SKM-1 (cell line): Measurements from ENCODE around the gene SLC30A2.
A peak's percentile ranks its signal among the peaks of the same experiment; 100 is the strongest.

ENCODE experiments used
- DNase-seq: peaks from one replicate; lab custom pipeline; 2025; ENCODE audit not compliant: unreplicated experiment; lab: John Stamatoyannopoulos, UW

SLC30A2 gene

DNA sequence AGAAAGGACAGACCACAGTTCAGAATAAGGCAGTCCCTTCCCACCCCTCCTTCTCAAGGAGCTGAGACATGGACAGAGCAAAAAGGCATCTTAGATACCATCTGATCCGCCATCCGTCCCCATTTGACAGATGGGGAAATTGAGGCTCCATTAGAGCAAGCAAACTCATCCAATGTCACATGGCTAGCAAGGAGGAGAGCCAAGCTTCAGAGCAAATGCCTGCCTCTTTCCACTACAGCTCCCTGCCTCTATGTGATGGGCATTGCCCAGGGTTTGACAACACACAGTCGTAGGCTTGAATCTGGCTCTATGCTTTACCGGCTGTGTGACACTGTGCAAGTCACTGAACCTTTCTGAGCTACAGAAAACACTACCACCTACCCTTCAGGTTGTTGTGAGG, 3.9 kb downstream of the SLC30A2 start:
- no peak for DNase-seq

DNA sequence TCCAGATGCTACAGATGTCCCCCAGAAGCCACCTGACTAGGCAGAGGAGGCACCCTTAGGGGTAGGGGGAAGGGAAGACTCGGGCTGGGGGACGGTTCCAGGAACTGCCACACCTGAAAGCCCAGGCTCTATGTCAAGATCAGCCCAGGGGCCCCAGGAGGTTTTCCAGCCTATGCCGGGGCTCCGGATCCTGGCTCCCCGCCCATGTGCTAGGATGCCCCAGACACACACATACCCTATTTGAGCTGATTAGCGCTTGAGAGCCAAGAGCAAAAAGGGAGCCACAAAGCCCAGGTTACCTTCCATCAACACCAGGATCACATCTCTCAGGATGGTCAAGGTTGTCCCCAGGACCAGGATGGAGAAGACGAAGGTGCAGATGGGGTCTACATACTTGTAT, 4.5 kb downstream of the SLC30A2 start:
- no peak for DNase-seq

DNA sequence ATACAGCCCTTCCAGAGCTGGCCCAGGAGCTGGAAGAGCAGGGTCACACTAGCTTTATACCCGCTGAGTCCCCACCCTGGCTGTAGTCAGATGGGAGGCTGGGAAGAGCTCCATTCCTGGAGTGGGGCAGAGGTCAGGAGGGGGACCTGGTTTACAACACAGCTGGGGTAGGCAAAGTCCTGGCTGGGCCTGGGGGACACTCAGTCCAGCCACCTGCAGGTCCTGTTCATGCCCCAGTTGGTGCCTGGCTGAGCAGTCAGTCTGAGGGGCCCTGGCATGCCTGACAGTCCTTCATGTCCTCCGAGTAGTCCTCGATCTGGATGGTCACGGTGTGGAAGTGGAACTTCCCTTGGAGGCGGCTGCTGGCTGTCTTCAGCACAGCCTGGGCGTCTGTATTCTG, 7.0 kb downstream of the SLC30A2 start:
- DNase-seq: no peak

DNA sequence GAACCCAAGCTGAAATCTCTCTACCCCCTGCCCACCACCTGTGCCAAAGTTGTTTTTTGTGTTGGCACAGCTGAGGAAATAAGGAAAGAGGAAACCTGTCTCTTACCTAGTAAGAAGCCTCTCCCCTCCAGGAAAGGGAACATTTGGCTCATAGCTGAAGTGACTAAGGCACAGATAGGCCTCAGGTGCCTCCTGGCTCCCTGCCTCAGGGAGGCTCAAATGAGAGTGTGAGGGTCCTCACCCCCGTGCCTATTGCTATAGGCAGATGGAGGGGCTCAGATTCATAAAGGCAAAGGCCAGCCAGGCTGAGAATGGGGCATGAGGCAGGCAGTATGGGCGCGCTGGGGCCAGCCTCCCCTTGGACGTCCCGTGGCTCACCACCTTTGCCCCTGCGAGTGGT, 7.4 kb downstream of the SLC30A2 start:
- no peak for DNase-seq

DNA sequence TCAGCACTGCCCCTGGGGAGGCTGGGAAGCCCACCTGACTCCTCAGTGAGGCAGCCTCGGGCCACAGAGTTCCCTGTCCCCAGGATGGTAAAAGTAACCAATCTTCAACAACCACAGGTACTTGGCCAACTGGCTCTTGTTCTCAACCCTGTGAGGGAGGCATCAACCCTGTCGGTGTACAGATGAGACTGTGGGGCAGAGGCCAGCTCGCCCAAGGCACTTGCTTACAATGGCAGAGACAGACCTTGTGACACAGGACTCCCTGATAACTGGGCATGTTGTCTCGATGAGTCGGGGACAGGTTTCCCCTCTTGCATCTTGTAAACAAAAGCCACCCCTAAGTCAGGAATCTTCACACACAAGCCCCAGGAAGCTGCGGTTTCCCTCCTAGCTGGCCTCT, 8.0 kb downstream of the SLC30A2 start:
- no peak for DNase-seq

DNA sequence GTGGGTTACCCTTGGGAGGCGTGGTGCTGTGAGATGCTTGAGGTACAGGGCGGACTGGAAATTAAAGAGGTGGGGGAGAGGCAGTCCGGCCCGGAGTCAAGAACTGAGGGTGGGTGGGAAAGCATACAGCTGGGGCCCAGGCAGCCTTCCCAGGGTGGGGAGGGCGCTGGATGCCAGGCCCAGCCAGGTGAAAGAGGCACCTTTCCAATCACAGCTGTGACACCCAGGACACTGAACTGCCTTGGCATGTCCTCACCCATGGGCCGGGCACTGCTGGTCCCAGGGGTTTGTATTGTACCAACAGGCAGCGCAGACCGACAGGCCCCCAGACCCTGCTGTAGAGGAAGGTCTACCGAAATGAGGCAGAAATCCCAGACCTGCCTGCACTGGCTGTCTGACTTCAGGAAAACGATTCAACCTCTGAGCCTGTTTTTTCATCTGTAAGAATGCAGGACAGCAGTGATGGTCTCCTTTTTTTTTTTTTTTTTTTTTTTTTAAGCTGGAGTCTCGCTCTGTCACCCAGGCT, 9.1 kb downstream of the SLC30A2 start:
- no peak for DNase-seq

DNA sequence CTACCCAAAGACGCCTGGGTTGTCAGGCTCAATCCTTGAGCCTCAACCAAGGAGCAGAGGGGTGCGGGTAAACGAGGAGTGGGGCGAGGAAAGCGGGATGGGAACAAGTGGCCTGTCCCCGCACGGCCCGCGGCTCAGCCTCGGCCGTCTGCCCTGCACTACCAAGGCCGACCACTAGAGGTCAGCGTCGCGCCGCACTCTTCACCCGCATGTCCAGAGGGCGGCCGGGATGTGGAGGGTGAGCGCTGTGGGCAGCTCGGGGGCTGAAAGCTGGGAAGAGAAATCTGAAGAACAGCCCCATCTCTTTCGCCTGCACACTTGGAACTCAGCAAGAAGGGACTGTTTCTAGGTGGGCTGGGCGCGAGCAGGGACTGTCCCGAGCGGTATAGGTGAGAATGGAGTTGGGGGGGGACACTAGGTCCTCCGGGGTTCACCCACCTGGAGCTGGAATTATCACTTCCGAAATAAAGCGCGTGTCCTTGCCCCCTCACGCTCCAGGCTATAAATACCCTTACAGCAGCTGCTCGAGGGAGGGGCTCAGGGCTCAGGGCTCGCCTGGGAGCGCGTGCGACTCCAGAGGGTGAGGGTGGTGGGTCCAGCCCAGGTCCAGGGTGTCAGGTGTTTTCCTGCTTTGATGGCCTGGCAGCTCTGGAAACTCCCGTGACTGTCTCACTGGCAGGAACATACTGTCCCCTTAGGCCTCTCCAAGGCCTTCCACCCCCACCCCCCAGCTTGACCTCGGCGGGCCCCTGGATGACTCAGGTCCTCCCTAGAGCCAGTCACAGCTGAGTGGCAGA, 9.8 kb downstream of the SLC30A2 start:
- no peak for DNase-seq

DNA sequence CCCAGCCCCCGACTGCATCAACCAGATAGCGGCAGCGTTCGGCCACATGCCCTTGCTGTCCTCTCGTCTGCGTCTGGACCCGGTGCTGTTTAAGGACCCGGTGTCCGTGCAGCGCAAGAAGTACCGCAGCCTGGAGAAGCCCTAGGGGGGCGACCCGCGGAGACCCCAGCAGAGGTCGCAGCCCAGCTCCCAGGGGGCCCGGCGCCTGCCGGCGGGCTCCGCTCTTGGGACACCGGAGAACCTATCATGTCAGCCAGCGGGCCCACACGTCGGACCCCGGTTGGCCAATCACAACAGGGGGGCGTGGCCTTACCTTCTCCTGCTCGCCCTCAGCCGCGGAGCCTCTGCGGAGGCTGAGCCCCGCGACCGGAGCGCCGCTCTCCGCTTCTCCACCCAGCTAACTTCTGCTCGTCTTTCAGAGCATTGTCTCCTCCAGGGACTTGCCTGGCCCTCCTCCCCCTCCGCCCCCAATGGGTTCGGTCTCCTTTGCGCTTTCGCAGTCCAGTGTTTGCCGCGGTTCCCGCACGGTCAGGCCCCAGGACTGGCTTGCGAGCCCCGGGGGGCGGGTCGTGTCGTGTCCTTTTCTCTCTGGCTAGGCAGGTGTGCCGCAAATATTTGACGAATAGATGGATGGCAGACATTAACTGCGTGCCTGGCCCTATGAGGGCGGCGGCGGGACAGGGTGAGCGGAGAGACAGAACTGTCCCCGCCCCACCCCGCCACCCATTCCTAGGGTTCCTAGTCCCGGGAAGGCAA, 10.5 kb downstream of the SLC30A2 start:
- DNase-seq: peak; percentile 79

DNA sequence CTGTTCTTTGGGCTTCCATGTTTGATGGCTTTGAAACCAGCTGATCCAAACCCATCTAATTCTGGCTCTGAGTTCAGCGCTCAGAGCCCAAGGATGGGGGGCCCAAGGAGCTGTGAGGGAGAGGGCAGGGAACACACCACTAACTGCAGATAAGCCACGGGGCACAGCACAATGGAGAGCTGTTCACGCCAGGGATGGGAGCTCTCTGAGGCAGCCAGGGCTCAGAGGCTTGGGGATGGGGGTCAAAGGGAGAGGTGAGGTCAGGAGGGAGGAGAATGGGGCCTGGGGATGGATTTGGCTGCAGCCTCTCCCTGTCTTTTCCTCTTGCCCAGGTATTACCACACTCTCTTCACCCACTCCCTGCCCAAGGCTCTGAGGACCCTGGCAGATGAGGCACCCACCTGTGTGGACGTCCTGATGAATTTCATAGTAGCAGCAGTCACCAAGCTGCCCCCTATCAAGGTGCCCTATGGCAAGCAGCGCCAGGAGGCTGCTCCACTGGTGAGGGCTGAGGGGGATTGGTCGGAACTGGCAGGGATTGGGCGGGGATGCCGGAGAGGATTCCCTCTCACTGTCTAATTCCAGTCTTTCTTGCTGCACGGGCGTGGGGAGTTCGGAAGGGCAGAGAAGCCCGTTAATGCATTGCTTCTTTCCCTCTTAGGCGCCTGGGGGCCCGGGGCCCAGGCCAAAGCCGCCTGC, 11.3 kb downstream of the SLC30A2 start:
- DNase-seq: no peak

DNA sequence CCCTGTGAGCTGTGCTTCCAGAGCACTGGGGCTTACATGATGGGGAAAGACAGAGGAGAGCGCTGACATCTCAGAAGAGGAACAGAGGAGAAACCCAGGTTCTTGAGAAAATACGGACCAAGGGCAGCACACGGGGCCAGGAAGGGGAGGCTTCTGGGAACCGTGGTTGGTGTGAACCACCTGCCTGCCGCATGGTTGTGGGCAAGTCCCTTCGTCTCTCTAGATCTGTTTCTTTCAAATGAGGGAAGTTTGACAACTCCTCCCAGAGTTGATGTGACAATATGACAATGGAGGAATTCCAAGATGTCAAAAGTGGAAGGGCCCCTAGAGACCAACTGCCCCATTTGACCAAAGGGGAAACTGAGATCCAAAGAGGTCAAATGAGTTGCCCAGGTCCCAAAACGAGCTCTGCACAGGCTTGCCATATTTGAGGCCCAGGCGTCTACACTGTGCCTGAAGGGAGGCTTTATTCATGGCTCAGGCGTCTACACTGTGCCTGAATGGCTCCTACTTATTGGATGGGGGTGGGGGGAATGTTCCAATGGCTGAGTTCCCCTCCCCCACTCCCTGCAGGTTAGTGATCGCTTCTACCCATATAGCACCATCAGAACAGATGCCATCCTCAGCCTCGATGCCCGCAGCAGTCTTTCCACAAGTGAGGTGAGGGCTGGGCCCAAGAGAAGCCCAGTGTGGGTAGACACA, 13.1 kb downstream of the SLC30A2 start:
- DNase-seq: no peak

DNA sequence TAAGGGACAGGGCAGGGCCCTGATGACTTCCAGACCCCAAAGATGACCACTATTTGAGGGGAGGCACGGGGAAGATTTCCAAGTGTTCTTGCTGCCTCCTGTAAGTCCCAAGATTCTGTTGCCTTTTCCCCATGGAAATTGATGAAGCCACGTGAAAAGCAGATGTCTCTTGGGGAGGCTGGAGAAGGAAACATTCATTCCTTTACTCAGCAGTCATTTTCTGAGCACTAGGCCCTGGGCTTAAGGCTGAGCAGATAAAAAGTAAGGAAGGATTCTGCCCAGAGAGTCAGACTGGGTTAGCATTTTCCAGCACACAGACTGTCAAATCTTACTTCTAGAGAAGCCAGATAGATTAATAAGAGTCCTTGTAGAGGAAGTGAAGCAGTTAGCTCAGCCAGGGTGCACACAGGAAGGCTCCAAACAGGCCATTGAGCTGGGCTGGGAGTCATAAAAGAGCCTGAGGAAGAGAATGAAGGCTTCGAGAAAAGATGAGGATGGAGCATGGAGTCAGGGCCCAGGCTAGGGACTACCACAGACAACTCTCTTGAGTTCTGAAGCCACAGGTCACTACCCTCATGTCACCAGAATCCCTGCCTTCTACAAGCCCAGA, 14.2 kb downstream of the SLC30A2 start:
- no peak for DNase-seq

DNA sequence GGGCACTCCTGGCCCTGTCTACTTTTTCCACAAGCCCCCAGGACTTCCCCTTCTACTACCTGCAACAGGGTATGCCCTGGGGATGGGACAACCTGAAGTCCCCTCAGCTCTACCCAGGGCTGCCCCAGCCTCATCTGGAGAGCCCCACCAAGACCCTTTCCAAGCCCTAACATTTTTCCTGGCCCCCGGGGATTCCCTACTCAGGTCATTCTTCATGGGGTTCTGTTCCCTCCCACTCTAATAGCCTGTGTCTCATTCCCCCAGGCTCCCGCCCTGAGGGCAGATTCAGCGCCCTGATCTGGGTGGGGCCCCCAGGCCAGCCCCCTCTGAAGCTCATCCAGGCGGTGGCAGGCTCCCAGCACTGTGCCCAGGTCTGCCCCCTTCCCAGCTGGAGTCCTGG, 14.7 kb downstream of the SLC30A2 start:
- DNase-seq: no peak

DNA sequence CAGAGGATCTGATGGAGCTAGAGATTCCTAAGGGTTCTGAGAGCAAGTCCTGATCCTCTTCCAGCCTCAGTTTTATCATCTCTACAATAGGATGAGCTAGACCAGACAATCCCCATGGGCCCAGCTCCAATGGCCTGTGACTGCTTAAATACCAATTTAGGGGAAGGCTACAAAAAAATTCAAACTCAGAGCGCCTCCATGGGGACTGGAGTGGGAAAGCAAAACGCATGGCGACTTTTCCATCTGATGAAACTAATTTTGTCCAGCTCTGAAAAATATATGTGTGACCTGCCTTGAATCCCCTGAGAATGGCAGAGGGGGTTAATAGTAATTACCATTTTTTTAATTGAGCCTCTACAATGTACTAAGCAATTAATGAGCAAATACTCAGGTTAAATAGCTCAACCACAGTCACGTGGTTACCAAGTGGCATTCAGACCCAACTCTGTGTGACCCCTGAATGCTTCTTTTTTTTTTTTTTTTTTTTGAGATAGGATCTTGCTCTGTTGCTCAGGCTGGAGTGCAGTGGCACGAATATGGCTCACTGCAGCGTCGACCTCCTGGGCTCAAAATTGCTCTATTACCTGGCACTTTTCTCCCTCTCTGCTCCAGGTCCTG, 15.9 kb downstream of the SLC30A2 start:
- DNase-seq: no peak

DNA sequence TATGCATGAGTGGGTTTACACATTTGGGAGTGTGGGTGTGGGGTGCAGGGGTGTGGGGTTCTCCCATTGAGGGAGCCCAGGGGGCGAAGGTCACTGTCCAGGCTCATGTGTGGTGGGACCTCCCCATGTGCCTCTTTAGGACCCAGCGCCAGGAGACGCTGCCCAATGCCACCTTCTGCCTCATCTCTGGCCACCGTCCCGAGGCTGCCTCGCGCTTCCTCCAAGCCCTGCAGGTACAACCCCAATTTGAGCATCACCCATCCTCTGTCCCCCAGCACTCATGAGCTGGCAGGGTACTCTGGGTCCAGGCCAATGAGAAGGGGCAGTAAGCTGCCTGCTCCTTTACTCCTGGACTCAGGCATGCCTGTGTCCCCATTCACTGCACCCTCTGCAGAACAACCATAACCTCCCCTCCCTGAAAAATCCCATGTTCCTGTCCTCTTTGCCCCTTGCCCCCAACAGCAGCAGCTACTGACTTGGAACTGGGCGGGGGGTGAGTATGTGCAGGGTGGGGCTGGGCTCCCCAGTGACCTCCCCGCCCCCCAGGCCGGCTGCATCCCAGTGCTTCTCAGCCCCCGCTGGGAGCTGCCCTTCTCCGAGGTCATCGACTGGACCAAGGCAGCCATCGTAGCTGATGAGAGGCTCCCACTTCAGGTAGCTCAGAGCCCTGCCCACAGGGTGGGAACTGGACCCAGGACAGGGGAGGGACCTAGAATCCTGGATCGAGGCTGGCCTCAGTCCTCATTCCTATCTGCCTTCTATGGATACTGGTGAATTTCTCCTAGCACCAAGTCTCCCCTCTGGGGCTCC, 16.7 kb downstream of the SLC30A2 start:
- no peak for DNase-seq

DNA sequence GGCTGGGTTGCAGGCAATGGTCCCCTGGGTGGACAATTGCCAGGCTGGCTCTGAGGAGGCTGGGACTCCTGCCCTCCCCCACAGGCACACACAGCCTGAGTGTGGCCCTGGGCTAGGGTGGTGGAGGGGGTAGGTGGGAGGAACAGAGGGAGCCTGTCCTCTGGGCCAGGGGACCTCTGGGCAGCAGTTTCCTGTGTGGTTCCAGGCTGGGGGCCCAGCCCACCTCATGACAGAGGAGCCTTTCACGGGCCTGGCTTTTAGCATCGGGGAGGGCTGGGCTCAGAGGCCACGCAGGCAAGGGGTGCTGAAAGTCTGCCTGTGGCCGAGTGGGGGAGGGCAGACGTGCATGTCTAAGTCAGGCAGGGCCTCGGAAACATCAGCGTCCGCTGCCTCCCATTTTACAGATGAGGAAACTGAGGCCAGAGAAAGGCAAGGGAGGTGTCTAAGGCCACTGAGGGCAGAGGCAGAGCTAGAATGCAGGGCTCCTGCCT, 17.4 kb downstream of the SLC30A2 start:
- DNase-seq: no peak

DNA sequence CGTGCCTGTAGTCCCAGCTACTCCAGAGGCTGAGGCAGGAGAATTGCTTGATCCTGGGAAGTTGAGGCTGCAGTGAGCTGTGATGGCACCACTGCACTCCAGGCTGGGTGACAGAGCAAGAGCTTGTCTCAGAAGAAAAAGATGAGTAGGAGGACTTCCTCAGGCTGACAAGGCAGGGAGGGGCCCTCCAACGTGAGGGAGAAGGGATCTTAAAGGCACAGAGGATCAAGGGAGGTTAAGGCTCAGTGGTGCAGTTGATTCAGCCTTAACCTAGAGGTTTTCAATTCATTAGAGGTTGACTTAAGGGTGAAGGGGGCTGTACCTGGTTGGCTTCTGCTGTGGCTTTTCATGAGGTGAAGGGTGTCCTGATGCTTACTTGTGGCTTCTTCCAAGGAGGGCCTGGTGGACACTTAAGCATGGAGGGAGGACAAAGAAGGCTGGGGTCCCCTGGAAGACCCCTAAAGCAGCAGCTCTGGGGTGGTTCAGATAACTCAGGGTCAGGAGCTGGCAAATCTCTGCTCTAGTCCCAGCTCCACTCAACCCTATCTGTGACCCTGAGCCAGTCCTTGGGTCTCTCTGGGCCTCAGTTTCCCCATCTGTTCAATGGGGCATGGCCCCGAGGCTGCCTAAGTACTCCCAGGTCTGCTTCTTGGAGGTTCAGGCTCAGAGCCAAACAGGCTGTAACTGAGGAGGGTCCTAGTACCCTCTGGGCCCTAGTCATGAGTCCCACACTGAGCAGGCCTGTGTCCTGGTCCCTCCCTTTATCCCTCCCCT, 18.0 kb downstream of the SLC30A2 start:
- DNase-seq: no peak

DNA sequence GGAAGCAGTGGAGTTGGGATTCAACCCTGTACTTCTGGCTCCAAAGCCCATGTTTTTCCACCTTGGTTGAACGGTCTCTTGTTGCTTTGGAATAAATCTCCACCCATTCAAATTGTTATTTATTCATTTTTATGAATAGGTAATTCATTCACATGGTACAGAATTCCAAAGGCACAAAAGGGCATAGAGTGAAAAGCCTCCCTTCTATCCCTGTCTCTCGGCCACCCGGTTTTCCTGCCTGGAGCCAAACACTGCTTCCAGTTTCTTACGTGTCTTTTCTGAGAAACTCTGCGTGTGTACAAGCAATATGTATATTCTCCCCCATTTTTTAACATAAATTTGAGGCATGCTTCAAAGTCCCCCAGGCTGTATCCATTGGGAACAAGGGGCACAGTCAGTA, 20.4 kb downstream of the SLC30A2 start:
- DNase-seq: no peak

DNA sequence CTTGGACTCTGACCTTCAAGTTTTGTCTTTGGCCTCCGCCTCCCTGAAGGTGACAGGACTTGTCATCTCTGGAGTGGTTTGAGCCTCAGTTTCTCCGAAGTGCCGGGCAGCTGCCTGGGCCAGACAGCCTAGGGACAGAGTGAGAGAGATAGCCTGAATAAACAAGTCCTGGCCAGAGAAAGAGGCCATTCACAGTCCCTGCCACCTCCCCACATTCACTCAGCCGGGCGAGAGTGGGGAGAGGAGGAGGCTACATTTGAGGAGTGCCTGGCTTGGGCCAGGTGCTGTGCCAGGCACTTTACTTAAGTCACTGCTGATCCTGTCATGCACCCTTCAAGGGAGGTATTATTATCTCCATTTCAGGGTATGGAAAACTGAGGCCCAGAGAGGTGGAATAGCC, 20.9 kb downstream of the SLC30A2 start:
- DNase-seq: no peak

DNA sequence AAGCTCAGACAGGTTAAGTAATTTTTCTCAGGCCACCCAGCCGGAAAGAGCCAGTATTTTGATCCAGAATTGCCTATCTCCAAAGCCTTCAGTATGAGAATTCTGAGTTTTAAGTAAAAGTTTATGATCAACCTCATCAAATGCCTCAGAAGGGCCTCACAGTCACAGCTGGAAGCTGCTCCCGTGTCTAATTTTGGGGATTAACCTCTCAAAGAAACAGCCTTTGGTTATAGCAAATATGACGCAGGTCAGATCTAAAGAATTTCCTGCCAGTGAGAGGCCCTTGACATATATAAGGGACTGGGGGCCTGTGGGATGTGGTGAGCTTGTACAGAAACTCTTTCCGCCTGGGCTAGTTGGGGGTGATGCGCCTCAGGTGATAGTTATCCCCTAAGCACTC, 22.1 kb downstream of the SLC30A2 start:
- no peak for DNase-seq
